Lung microvascular endothelial cell (primary cell): ENCODE measurements around the gene RIPOR1. TPM values are rescaled to one million over a fixed set of nuclear protein-coding genes. Genes with fewer than 3 reads are reported as not detected.

ENCODE experiments used
- total RNA-seq: library from RNA; depleted of rRNA; stranded (reverse); fragments of >200 nt; gene quantifications from 2 replicates; pipeline ENCODE4 v1.2.1, GENCODE V29; 2014

RIPOR1 gene
- total RNA-seq, 1 donor from 2014 or later: 23.4 TPM

Other genes starting within 250 kb of the RIPOR1 start
- 5.8 and 10.2 TPM in 2 replicates for gene PLEKHG4, start 249.3 kb upstream of the RIPOR1 start, total RNA-seq
- gene KCTD19, start 202.1 kb upstream of the RIPOR1 start, total RNA-seq: not detected in 2 replicates
- not detected in 2 replicates for gene LRRC36, start 202.0 kb upstream of the RIPOR1 start, total RNA-seq
- 0.22 TPM in 1 of 2 replicates, not detected in the other for gene TPPP3, start 135.3 kb upstream of the RIPOR1 start, total RNA-seq
- 2.6 and 3.5 TPM in 2 replicates for gene ZDHHC1, start 112.4 kb upstream of the RIPOR1 start, total RNA-seq
- gene HSD11B2, start 97.7 kb upstream of the RIPOR1 start, total RNA-seq: not detected in 2 replicates
- gene ATP6V0D1, start 47.7 kb upstream of the RIPOR1 start, total RNA-seq: 92.1 and 95.2 TPM in 2 replicates
- gene AGRP, start 45.3 kb upstream of the RIPOR1 start, total RNA-seq: not detected in 2 replicates
- gene CTCF, start 33.7 kb downstream of the RIPOR1 start, total RNA-seq: 17.2 and 24.8 TPM in 2 replicates
- gene CARMIL2, start 116.3 kb downstream of the RIPOR1 start, total RNA-seq: 0.44 and 0.79 TPM in 2 replicates
- gene ACD, start 131.4 kb downstream of the RIPOR1 start, total RNA-seq: 8.3 and 10.5 TPM in 2 replicates
- 2.6 and 4.8 TPM in 2 replicates for gene PARD6A, start 132.1 kb downstream of the RIPOR1 start, total RNA-seq
- 7.0 and 8.5 TPM in 2 replicates for gene ENKD1, start 137.9 kb downstream of the RIPOR1 start, total RNA-seq
- gene C16orf86, start 138.0 kb downstream of the RIPOR1 start, total RNA-seq: 2.6 and 2.8 TPM in 2 replicates
- 39.9 and 68.8 TPM in 2 replicates for gene GFOD2, start 190.5 kb downstream of the RIPOR1 start, total RNA-seq